ENCODE results near the gene PTPN11.

- TF ChIP-seq CTCF (conservative IDR thresholded peaks at IDR 0.05 in 1 of 2, IDR thresholded peaks at IDR 0.05 in 1 of 2; ENCODE audit: low read depth in 1 of 2, low read length in 2 of 2) (no peak), EZH2 (IDR thresholded peaks at IDR 0.05; ENCODE audit: low read length, missing control alignments) (no peak)
Measured at GRCh38 chr12:112370199-112370598, 48.5 kb upstream of the PTPN11 start.

All from fibroblast of lung (primary cell).